ENCODE results near the gene IGFALS. TPM values are rescaled to one million over a fixed set of nuclear protein-coding genes. Genes with fewer than 3 reads are reported as not detected.

IGFALS gene
- total and polyA plus RNA-seq, 2 donors (not counting 3 experiments of a cell fraction or from before 2014, with no cell fraction given): not detected

DNA sequence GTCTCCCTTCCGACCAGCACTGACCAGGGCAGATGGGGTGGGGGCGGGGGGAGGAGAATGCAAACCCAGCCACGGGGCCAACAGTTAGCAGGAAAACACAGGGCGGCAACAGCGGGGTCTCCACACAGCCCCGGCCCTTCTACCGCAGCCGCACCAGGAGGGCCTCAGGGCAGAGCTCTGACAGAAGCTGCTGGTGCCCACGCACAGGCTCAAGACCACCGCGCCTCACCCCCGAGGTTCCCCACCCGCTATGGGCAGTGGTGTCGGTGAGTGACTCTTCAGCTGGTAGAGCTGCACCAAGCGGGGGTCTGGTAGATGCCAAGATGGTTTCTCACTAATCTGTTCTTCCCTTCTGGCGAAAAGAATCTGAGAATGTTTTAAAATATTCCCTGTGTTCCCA lies 17.0 kb upstream of the IGFALS start:
- ChIA-PET POLR2A (no interaction called here), CTCF (no interaction called here)
- Histone ChIP-seq H3K36me3 (ENCODE audit: control insufficient read depth in 2 of 2, extremely low read depth in 1 of 2, insufficient read depth in 2 of 2, low read length in 2 of 2) (peaks cover 0 to 26% of the 10 kb centered on the region in 2 experiments), H3K27ac (ENCODE audit: insufficient read depth, low read depth, low read length) (no peak overlapping the region), H3K9me1 (replicated peaks; ENCODE audit: control insufficient read depth, extremely low read depth, insufficient read depth, low read length) (no peaks in the 10 kb centered on the region), H3K4me2 (ENCODE audit: insufficient read depth, low read length) (no peak overlapping the region), H3K4me3 (replicated peaks in 1 of 3; ENCODE audit: insufficient read depth in 1 of 3, low read depth in 1 of 3, low read length in 3 of 3) (no peak overlapping the region), H3K9ac (replicated peaks; ENCODE audit: extremely low read depth, insufficient read depth, low read length) (no peak overlapping the region), H2AFZ (ENCODE audit: low read depth, low read length) (no peak overlapping the region), H3K79me2 (ENCODE audit: control insufficient read depth, insufficient read depth, low read length) (no peaks in the 10 kb centered on the region), H3K4me1 (ENCODE audit: control insufficient read depth, extremely low read depth, insufficient read depth, low read length) (no peaks in the 10 kb centered on the region), H3K9me3 (replicated peaks; ENCODE audit: control insufficient read depth, insufficient read depth, low read length) (no peaks in the 10 kb centered on the region), H3K27me3 (ENCODE audit: control insufficient read depth in 2 of 2, insufficient read depth in 2 of 2, low read length in 2 of 2) (no peaks in the 10 kb centered on the region), H4K20me1 (replicated peaks; ENCODE audit: control insufficient read depth, extremely low read depth, insufficient read depth, low read length) (no peaks in the 10 kb centered on the region)
- no peak for FAIRE-seq
- TF ChIP-seq MYC (IDR thresholded peaks at IDR 0.05; ENCODE audit: low read depth, low read length) (no peak), POLR2A (IDR thresholded peaks at IDR 0.05; ENCODE audit: low read depth, low read length) (no peak), GATA2 (IDR thresholded peaks at IDR 0.05; ENCODE audit: insufficient read depth, insufficient read length, low read depth, low read length) (no peak), EZH2 (IDR thresholded peaks at IDR 0.05; ENCODE audit: borderline replicate concordance, low read depth, low read length, severe bottlenecking) (no peak), FOS (IDR thresholded peaks at IDR 0.05; ENCODE audit: borderline replicate concordance, insufficient read depth, low read length) (no peak), POLR2AphosphoS5 (IDR thresholded peaks at IDR 0.05; ENCODE audit: insufficient read depth, low read depth, low read length) (no peak)
- TF ChIP-seq, protein P1, sequence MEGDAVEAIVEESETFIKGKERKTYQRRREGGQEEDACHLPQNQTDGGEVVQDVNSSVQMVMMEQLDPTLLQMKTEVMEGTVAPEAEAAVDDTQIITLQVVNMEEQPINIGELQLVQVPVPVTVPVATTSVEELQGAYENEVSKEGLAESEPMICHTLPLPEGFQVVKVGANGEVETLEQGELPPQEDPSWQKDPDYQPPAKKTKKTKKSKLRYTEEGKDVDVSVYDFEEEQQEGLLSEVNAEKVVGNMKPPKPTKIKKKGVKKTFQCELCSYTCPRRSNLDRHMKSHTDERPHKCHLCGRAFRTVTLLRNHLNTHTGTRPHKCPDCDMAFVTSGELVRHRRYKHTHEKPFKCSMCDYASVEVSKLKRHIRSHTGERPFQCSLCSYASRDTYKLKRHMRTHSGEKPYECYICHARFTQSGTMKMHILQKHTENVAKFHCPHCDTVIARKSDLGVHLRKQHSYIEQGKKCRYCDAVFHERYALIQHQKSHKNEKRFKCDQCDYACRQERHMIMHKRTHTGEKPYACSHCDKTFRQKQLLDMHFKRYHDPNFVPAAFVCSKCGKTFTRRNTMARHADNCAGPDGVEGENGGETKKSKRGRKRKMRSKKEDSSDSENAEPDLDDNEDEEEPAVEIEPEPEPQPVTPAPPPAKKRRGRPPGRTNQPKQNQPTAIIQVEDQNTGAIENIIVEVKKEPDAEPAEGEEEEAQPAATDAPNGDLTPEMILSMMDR (IDR thresholded peaks at IDR 0.05; ENCODE audit: extremely low read depth in 1 of 2, insufficient read depth in 1 of 2, low read depth in 1 of 2, low read length in 2 of 2): no peak
- dilution Hi-C loops (cut with MboI; ENCODE audit: extremely low pct_ligation_motif_present, low sequenced_read_pairs) (no loop called here), intact Hi-C loops (cut with micrococcal nuclease) (no loop called here)
- no peak for DNase-seq (ENCODE audit: low read depth, low spot score)
- no TSS peak for BruUV-seq (replicated peaks)

All from endothelial cell of umbilical vein (primary cell).